M059J (cell line): ENCODE results near the gene ITGB3. TPM values are rescaled to one million over a fixed set of nuclear protein-coding genes. Genes with fewer than 3 reads are reported as not detected.
A peak's percentile ranks its signal among the peaks of the same experiment; 100 is the strongest.

Experiments used
- DNase-seq: peaks from one replicate; pipeline ENCODE4 v3.0.0-alpha.2; 2012; ENCODE audit warnings: low read depth
- total RNA-seq: library from RNA; depleted of rRNA; stranded (reverse); fragments of >200 nt; shearing (Covaris generic); gene quantifications from 2 replicates; pipeline ENCODE4 v1.2.3, GENCODE V29; 2014; rRNA removed

ITGB3 gene
- total RNA-seq, 1 experiment from 2014 or later = 3.1 TPM

DNA sequence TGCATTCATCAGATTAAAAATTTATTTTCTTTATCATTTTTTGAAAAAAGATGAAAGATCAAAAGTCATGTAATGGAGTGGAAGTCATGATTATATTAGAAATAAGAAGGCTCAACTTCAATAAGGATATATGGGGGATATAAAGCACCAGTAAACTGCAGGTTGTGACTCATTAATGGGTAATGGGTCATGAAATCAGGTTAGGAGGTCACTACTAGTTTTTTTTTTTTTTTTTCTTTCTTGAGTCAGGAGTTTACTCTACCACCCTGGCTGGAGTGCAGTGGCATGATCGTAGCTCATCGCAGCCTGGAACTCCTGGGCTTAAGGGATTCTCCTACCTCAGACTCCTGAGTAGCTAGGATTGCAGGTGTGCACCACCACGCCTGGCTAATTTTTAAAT is 84.4 kb downstream of the ITGB3 start:
- peak; percentile 29 for DNase-seq

DNA sequence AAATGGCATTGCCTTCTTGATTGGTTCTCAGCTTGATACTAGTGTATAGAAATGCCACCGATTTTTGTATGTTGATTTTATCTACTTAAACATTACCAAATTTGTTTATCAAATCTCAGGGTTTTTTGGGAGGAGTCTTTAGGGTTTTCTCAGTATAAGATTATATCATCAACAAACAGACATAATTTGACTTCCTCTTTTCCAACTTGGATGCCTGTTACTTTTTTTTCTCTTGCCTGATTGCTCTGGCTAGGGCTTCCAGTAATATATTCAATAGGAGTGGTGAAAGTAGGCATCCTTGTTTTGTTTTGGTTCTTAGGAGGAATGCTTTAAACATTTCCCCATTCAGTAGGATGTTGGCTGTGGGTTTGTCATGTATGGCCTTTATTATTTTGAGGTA is 99.2 kb downstream of the ITGB3 start:
- DNase-seq = no peak

GRCh38 chr17:47358652-47359051 is 105.0 kb downstream of the ITGB3 start:
- DNase-seq = no peak

Other genes starting within 250 kb of the ITGB3 start
- gene CDC27, start 64.5 kb upstream of the ITGB3 start, total RNA-seq = 68.1 and 90.9 TPM in 2 replicates
- gene MYL4, start 44.5 kb upstream of the ITGB3 start, total RNA-seq = not detected in 2 replicates
- 2.5 and 3.1 TPM in 2 replicates for gene EFCAB13, start 70.1 kb downstream of the ITGB3 start, total RNA-seq